K562 (cell line): Measurements from ENCODE around the gene SAV1. TPM values are rescaled to one million over a fixed set of nuclear protein-coding genes. Genes with fewer than 3 reads are reported as not detected.

Experiments used
- ATAC-seq: fragments of 200-7000 bp; cut with Tn5 transposase; 3 replicates; pipeline ENCODE4 v1.9.1; 2020; ENCODE audit warnings: moderate library complexity
- BruUV-seq: library from RNA; stranded (reverse); fragments of 400-500 nt; replicated peaks from 2 replicates; lab custom pipeline; 2021; lab: Mats Ljungman, UMichigan
- CTCF ChIA-PET: fragments of 300-600 bp; formaldehyde crosslinking; extraction: SDS; loops from one replicate; lab custom pipeline; 2021; ENCODE audit warnings: low intra/inter-chr PET ratio; lab: Yijun Ruan, JAX
- POLR2A ChIA-PET: fragments of 300-600, 350-650 bp; sonication (Branson Sonifier 250); formaldehyde crosslinking; extraction: SDS; loops from one replicate; lab custom pipeline; 2021; ENCODE audit warnings: antibody characterized with exemption, inconsistent platforms; lab: Yijun Ruan, JAX
- DNase-seq, 4 experiments: peaks; one replicate each; pipeline versions ENCODE4 v3.0.0 to v3.0.0-alpha.2; 2011 to 2018; ENCODE audit warnings: low spot score in 3 of 4, mixed read lengths in 3 of 4; ENCODE audit errors: extremely low read depth in 1 of 4
- FAIRE-seq: peaks from 2 replicates; lab custom pipeline; 2011; peaks lifted over from hg19 to GRCh38; lab: Jason Lieb, UNC
- H2AFZ ChIP-seq: 2 replicates; pipeline ENCODE4 v1.6.0; 2011; ENCODE audit warnings: low read depth, low read length, control low read depth, inconsistent platforms
- H3K27ac ChIP-seq: fragments of 200-600 bp; 3 replicates; pipeline ENCODE4 v1.8.0; 2011; ENCODE audit warnings: low read depth, mild to moderate bottlenecking, control low read depth, inconsistent platforms, low read length, moderate library complexity, mixed read lengths; ENCODE audit errors: extremely low read depth
- H3K27me3 ChIP-seq, 2 experiments: fragments of 300-600 bp in 1 of 2; 2 replicates in 1 of 2; 3 replicates in 1 of 2; pipeline versions ENCODE4 v1.6.0 to v1.8.0; 2011; ENCODE audit warnings: inconsistent platforms in 2 of 2, low read length in 2 of 2, mild to moderate bottlenecking in 1 of 2, mixed read lengths in 1 of 2, moderate library complexity in 1 of 2; ENCODE audit not compliant: control insufficient read depth in 2 of 2, insufficient read depth in 2 of 2
- H3K36me3 ChIP-seq: fragments of 300-600 bp; 3 replicates; pipeline ENCODE4 v1.8.0; 2011; ENCODE audit warnings: mild to moderate bottlenecking, low read length, inconsistent platforms; ENCODE audit not compliant: control insufficient read depth, insufficient read depth
- H3K4me1 ChIP-seq, 2 experiments: fragments of 200-600 bp in 1 of 2; replicated peaks in 1 of 2; 2 replicates in 1 of 2; 3 replicates in 1 of 2; pipeline versions ENCODE4 v1.5.1 to v1.8.0; 2011; ENCODE audit warnings: inconsistent platforms in 2 of 2, low read length in 2 of 2, mild to moderate bottlenecking in 1 of 2, mixed read lengths in 1 of 2, moderate library complexity in 1 of 2; ENCODE audit not compliant: control insufficient read depth in 2 of 2, insufficient read depth in 2 of 2
- H3K4me2 ChIP-seq: 2 replicates; pipeline ENCODE4 v1.6.1; 2011; ENCODE audit warnings: low read length, control low read depth, inconsistent platforms, mixed read lengths; ENCODE audit not compliant: insufficient read depth
- H3K4me3 ChIP-seq: fragments of 200-600 bp; sonication (generic), shearing (Covaris generic); 2 replicates; pipeline ENCODE4 v1.5.1; 2016; ENCODE audit warnings: control low read depth, inconsistent platforms
- H3K79me2 ChIP-seq: fragments of 200-600 bp; 3 replicates; pipeline ENCODE4 v1.8.0; 2011; ENCODE audit warnings: low read length, inconsistent platforms; ENCODE audit not compliant: control insufficient read depth, insufficient read depth
- H3K9ac ChIP-seq, 2 experiments: 2 replicates each; pipeline versions ENCODE4 v1.6.0 to v1.6.1; 2011; ENCODE audit warnings: low read depth in 2 of 2, low read length in 2 of 2, control low read depth in 1 of 2, inconsistent platforms in 1 of 2, mild to moderate bottlenecking in 1 of 2, mixed read lengths in 1 of 2; ENCODE audit not compliant: insufficient read depth in 1 of 2
- H3K9me1 ChIP-seq: one replicate; pipeline ENCODE4 v1.6.0; 2011; ENCODE audit warnings: inconsistent platforms, mild to moderate bottlenecking, low read length, moderate library complexity; ENCODE audit not compliant: control insufficient read depth, insufficient read depth
- H3K9me3 ChIP-seq: replicated peaks from 2 replicates; pipeline ENCODE4 v1.5.1; 2011; ENCODE audit warnings: low read depth, low read length, inconsistent platforms; ENCODE audit not compliant: control insufficient read depth, insufficient read depth
- H4K20me1 ChIP-seq: replicated peaks from 2 replicates; pipeline ENCODE4 v1.6.1; 2011; ENCODE audit warnings: low read length, inconsistent platforms, mixed read lengths; ENCODE audit not compliant: control insufficient read depth, insufficient read depth
- CTCF ChIP-seq, 3 experiments: IDR thresholded peaks in 2 of 3; conservative IDR thresholded peaks in 1 of 3; 2 replicates each; pipeline ENCODE4 v1.5.1; 2011 to 2012; ENCODE audit warnings: low read length in 3 of 3, mild to moderate bottlenecking in 3 of 3, control low read depth in 2 of 3, improper control_type of control experiment in 1 of 3, inconsistent platforms in 1 of 3, low read depth in 1 of 3, mixed read lengths in 1 of 3, moderate library complexity in 1 of 3; ENCODE audit not compliant: insufficient read depth in 2 of 3
- HMBOX1 ChIP-seq: sonication (generic); IDR thresholded peaks from 2 replicates; pipeline ENCODE4 v1.6.1; 2016
- RAD21 ChIP-seq, 2 experiments: fragments of 250-450 bp in 1 of 2; fragments of 450-650 bp in 1 of 2; sonication (Bioruptor Pico) in 1 of 2; formaldehyde crosslinking in 1 of 2; IDR thresholded peaks in 1 of 2; conservative IDR thresholded peaks in 1 of 2; 2 replicates each; pipeline versions ENCODE4 v1.4.0 to v1.8.0; 2020 to 2022; ENCODE audit warnings: mild to moderate bottlenecking in 2 of 2, moderate library complexity in 1 of 2
- WGBS: fragments of 100-300 bp; shearing (Covaris generic); methylation state at CpG from one replicate; pipeline ENCODE4 v1.1.6; 2016; ENCODE audit warnings: low coverage, mixed read lengths; ENCODE audit not compliant: insufficient coverage; ENCODE audit errors: missing lambda C conversion rate; 5-methylcytosine and 5-hydroxymethylcytosine counted together
- in situ Hi-C: fragments of 300-500 bp; cut with MboI; formaldehyde crosslinking; loops from 4 replicates; pipeline ENCODE4 v1.15.0; 2018; ENCODE audit warnings: inconsistent platforms, mixed read lengths
- intact Hi-C: fragments of 100-400 bp; cut with micrococcal nuclease; formaldehyde crosslinking; loops from 2 replicates; pipeline ENCODE4 v1.14.2; 2022
- polyA plus RNA-seq, 8 experiments: library from polyadenylated mRNA; depleted of rRNA in 4 of 8; stranded (reverse) in 5 of 8; unstranded in 3 of 8; fragments of >200 nt; fragmentation: Nextera tagmentation in 2 of 8; fragmentation: Illumina TruSeq in 1 of 8; extraction: Ambion mirVana in 2 of 8; extraction: Trizol in 1 of 8; gene quantifications; 2 replicates each; pipeline versions ENCODE4 v1.2.1 to v1.2.3, GENCODE V29; 2011 to 2014; ENCODE audit warnings: inconsistent platforms in 1 of 8, missing spikeins in 1 of 8
- total RNA-seq, 7 experiments: library from RNA; depleted of rRNA in 6 of 7; stranded (reverse); fragments of >200 nt in 6 of 7; fragmentation: Illumina TruSeq in 2 of 7; extraction: Trizol in 2 of 7; gene quantifications; 2 replicates each; pipeline versions ENCODE4 v1.2.1 to v1.2.3, GENCODE V29; 2011 to 2021; ENCODE audit warnings: low replicate concordance in 1 of 7

SAV1 gene
- total and polyA plus RNA-seq, 9 of the 15 experiments (the other 6 are each of a cell fraction or from before 2014, with no cell fraction given), result 6.5 to 18.1 (median 16.1) TPM

DNA sequence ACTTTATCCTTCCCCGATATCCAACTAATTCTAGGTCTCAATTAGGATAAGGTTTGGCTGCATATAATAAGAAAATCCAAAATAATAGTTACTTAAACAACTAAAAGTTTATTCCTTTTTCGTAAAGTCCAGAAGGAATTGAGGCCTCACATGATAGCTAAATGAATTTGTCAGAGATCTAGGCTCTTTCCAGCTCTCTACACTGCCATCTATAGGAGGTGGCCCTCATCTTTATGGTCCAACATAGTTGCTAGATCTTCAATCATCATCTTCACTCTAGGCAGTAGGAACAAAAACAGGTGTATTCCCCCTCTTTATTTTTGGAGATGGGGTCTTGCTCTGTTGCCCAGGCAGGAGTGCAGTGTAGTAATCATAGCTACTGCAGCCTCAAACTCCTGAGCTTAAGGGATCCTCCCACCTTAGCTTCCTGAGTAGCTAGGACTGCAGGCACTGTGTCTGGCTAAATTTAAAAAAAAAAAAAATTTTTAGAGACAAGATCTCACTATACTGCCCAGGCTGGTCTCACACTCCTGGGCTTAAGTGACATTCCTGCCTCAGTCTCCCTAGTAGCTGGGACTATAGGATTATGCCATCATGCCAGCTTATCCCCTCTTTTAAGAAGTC is 46.5 kb upstream of the SAV1 start:
- H4K20me1 ChIP-seq, result no peaks in the 10 kb centered on the region
- no TSS peak for BruUV-seq
- no peak overlapping the region for H2AFZ ChIP-seq
- TF ChIP-seq CTCF (IDR thresholded peaks at IDR 0.05 in 2 of 3, conservative IDR thresholded peaks at IDR 0.05 in 1 of 3; ENCODE audit: insufficient read depth in 2 of 3, low read depth in 1 of 3, low read length in 3 of 3), result peak; percentile 14 to 54 (median 52); a peak in 4 of 6 replicates
- TF ChIP-seq RAD21 (CRISPR knock-in tag; conservative IDR thresholded peaks at IDR 0.05 in 1 of 2, IDR thresholded peaks at IDR 0.05 in 1 of 2), result peak in 1 of 2 experiments; percentile 65; a peak in 3 of 4 replicates
- TF ChIP-seq HMBOX1, result no peak
- H3K9me3 ChIP-seq, result no peaks in the 10 kb centered on the region
- FAIRE-seq (peak; percentile 68), DNase-seq (peak; percentile 6 to 32 (median 19)), ATAC-seq (peak; percentile 84)
- no peak overlapping the region for H3K4me2 ChIP-seq
- intact Hi-C loops, result loop anchor here (5.0 kb wide), 2 partner anchors 97 to 112 kb away; no protein-coding TSS in a partner anchor
- H3K36me3 ChIP-seq, result no peaks in the 10 kb centered on the region
- in situ Hi-C loops, result no loop called here
- H3K79me2 ChIP-seq, result no peaks in the 10 kb centered on the region
- no peak overlapping the region for H3K9ac ChIP-seq
- H3K4me3 ChIP-seq, result no peak overlapping the region
- H3K4me1 ChIP-seq, result no peaks in the 10 kb centered on the region
- 0% methylated on average over 2 of the region's 2 CpGs for WGBS
- no peaks in the 10 kb centered on the region for H3K9me1 ChIP-seq
- POLR2A ChIA-PET, result interaction anchor here (0.6 to 1.4 kb wide), 7 partner anchors 9 to 86 kb away, joined by 3 to 4 read pairs (median 3); no protein-coding TSS in a partner anchor
- no peak overlapping the region for H3K27ac ChIP-seq
- no peaks in the 10 kb centered on the region; a peak in 2 of 5 replicates for H3K27me3 ChIP-seq
- CTCF ChIA-PET, result no interaction called here
